Spleen (tissue), 11 donors: ENCODE results near the gene ARMC9. TPM values are rescaled to one million over a fixed set of nuclear protein-coding genes. Genes with fewer than 3 reads are reported as not detected.

Source experiments
- DNase-seq: peaks from one replicate; pipeline ENCODE4 v3.0.0-alpha.2; 2020
- H3K27ac ChIP-seq, 8 donors: fragments of 200-600 bp; sonication (generic) in 7 of 8; 1 replicate in 4 of 8; 2 replicates in 4 of 8; pipeline versions ENCODE4 v1.5.0 to v1.8.0; 2016 to 2021; ENCODE audit warnings: inconsistent platforms in 4 of 8, mild to moderate bottlenecking in 4 of 8, moderate library complexity in 1 of 8
- H3K27me3 ChIP-seq, 7 donors: fragments of 200-600 bp; sonication (generic) in 6 of 7; replicated peaks in 1 of 7; 1 replicate in 4 of 7; 2 replicates in 3 of 7; pipeline versions ENCODE4 v1.5.0 to v1.8.0; 2016 to 2021; ENCODE audit warnings: inconsistent platforms in 3 of 7, mild to moderate bottlenecking in 1 of 7
- H3K36me3 ChIP-seq, 6 donors: fragments of 200-600 bp; sonication (generic) in 5 of 6; 1 replicate in 4 of 6; 2 replicates in 2 of 6; pipeline versions ENCODE4 v1.5.0 to v1.8.0; 2016 to 2021; ENCODE audit warnings: inconsistent platforms in 2 of 6
- H3K4me1 ChIP-seq, 6 donors: fragments of 200-600 bp; sonication (generic) in 5 of 6; 1 replicate in 3 of 6; 2 replicates in 3 of 6; pipeline versions ENCODE4 v1.5.0 to v1.8.0; 2016 to 2021; ENCODE audit warnings: inconsistent platforms in 3 of 6
- H3K4me3 ChIP-seq, 8 donors: fragments of 200-600 bp; sonication (generic) in 7 of 8; 1 replicate in 4 of 8; 2 replicates in 4 of 8; pipeline versions ENCODE4 v1.5.0 to v1.8.0; 2016 to 2021; ENCODE audit warnings: inconsistent platforms in 4 of 8, mild to moderate bottlenecking in 4 of 8, moderate library complexity in 2 of 8
- H3K9me3 ChIP-seq, 8 donors: fragments of 200-600 bp; sonication (generic) in 7 of 8; 1 replicate in 4 of 8; 2 replicates in 4 of 8; pipeline versions ENCODE4 v1.5.0 to v1.8.0; 2016 to 2021; ENCODE audit warnings: inconsistent platforms in 4 of 8
- POLR2A ChIP-seq, 3 donors: fragments of 450-650 bp; IDR thresholded peaks; one replicate each; pipeline ENCODE4 v1.5.1; 2017; ENCODE audit warnings: antibody characterized with exemption in 3 of 3, mild to moderate bottlenecking in 1 of 3
- POLR2AphosphoS5 ChIP-seq, 3 donors: sonication (generic); formaldehyde crosslinking; IDR thresholded peaks; one replicate each; pipeline ENCODE4 v1.5.1; 2017; ENCODE audit warnings: antibody characterized with exemption in 3 of 3
- WGBS, 5 donors: extraction: QIAGEN DNeasy Blood & Tissue Kit in 3 of 5; methylation state at CpG; one replicate each; pipeline versions ENCODE4 v1.1.5 to v1.1.7; 2013 to 2018; 5-methylcytosine and 5-hydroxymethylcytosine counted together
- intact Hi-C: fragments of 100-400 bp; cut with DNase I; formaldehyde crosslinking; loops from one replicate; pipeline ENCODE4 v1.15.0; 2023; ENCODE audit warnings: low total_unique reads
- polyA plus RNA-seq, 3 donors: library from polyadenylated mRNA; stranded (reverse); fragments of 200-250 nt; gene quantifications; one replicate each; pipeline ENCODE4 v1.2.1, GENCODE V29; 2013
- total RNA-seq, 7 donors: library from RNA; depleted of rRNA in 3 of 7; stranded (reverse); fragments of >200 nt in 3 of 7; fragmentation: NEBNext Ultra II Directional in 4 of 7; extraction: Animal tissue kit (Norgen Biotek cat#: 25700) in 4 of 7; gene quantifications; one replicate each; pipeline versions ENCODE4 v1.1.0 to v1.2.1, GENCODE V29; 2016 to 2021
- TF ChIP-seq, protein P1 (sequence below), 11 experiments: fragments of 200-600 bp in 7 of 11; fragments of 450-650 bp in 4 of 11; sonication (generic) in 4 of 11; IDR thresholded peaks in 8 of 11; conservative IDR thresholded peaks in 3 of 11; 1 replicate in 7 of 11; 2 replicates in 4 of 11; pipeline versions ENCODE4 v1.4.0 to v1.8.0; 2016 to 2021; ENCODE audit warnings: antibody characterized with exemption in 11 of 11, inconsistent platforms in 4 of 11, mild to moderate bottlenecking in 1 of 11
- donor health status: healthy with polysubstance abuse.
- donor health status: DM: no; HTN: no; CAD: no; lungs with moderate emphysema.
- donor health status: DM: no; HTN: no; CAD: no.
- donor health status: Bipolar disorder and iron deficiency.
- donor health status: healthy.
- donor health status: DM: no; HTN: no; CAD: no.
- donor health status: DM: yes; HTN: yes; CAD: no.

The ARMC9 gene
- total and polyA plus RNA-seq, 10 donors, result 0.83 to 8.9 (median 4.7) TPM

DNA sequence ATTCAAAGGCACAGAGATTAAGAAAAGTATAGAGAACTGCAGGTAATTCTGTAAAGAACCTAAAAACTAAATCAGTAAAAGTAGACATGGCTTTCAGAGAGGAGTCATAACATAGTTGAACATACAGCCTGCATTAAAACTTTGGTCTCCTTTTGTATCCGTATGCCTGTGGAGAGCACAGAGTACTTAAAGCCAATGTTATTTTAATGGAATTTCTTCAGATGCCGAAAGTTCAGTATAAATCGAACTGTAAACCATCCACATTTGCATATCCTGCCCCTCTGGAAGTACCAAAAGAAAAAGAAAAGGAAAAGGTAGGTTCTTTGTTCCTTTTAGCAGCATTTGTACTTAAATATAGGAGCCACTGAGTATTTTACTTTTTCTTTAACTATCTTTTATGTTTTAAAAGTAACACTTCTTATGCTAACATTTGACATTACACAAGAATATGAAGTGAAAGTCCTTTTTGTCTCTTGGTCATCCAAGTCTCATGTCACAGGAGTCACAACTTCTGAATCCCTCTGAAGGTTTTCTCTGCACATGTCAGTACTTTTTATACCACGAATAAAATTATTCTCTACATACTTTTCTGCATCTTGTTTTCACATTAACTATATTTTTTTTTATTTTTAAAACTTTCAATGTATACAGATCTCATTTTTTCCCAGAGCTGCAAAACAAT, 34.9 kb upstream of the ARMC9 start:
- peaks cover 0 to 22% (median 8%) of the 10 kb centered on the region in 6 donors for H3K4me1 ChIP-seq
- DNase-seq, result no peak
- WGBS, 5 donors, result 96 to 97% (median 97%) methylated on average over 4 of the region's 4 CpGs
- intact Hi-C loops, result no loop called here
- no peaks in the 10 kb centered on the region for H3K9me3 ChIP-seq
- no peak overlapping the region for H3K4me3 ChIP-seq
- H3K36me3 ChIP-seq, result peaks cover 0 to 89% (median 30%) of the 10 kb centered on the region in 6 donors
- no peak for TF ChIP-seq POLR2A (IDR thresholded peaks at IDR 0.05)
- no peak for TF ChIP-seq POLR2AphosphoS5 (IDR thresholded peaks at IDR 0.05)
- TF ChIP-seq, protein P1, sequence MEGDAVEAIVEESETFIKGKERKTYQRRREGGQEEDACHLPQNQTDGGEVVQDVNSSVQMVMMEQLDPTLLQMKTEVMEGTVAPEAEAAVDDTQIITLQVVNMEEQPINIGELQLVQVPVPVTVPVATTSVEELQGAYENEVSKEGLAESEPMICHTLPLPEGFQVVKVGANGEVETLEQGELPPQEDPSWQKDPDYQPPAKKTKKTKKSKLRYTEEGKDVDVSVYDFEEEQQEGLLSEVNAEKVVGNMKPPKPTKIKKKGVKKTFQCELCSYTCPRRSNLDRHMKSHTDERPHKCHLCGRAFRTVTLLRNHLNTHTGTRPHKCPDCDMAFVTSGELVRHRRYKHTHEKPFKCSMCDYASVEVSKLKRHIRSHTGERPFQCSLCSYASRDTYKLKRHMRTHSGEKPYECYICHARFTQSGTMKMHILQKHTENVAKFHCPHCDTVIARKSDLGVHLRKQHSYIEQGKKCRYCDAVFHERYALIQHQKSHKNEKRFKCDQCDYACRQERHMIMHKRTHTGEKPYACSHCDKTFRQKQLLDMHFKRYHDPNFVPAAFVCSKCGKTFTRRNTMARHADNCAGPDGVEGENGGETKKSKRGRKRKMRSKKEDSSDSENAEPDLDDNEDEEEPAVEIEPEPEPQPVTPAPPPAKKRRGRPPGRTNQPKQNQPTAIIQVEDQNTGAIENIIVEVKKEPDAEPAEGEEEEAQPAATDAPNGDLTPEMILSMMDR (IDR thresholded peaks at IDR 0.05 in 8 of 11, conservative IDR thresholded peaks at IDR 0.05 in 3 of 11), result no peak
- no peak overlapping the region for H3K27ac ChIP-seq
- no peaks in the 10 kb centered on the region for H3K27me3 ChIP-seq

DNA sequence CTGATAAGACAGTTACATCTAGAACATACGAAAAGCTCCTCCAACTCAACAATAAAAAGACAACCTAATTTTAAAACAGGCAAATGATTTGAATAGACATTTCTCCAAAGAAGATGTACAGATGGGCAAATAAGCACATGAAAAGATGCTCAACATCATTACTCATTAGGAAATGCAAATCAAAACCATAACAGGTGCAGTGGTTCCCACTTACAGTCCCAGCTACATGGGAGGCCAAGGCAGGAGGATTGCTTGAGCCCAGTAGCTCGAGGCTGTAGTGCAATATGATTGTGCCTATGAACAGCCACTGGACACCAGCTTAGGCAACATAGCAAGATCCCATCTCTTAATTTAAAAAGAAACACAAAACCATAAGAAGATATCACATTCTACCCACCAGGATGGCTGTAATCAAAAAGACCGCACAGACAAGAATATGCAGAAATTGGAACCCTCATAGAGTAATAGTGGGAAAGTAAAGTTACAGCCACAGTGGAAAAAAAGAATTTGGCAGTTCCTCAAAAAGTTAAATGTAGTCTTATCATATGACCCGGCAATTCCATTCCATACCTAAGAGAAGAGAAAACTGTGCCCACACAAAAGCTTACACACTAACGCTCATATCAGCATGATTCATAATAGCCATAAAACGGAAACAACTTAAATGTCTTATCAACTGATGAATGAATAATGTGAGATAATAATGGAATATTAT, 30.5 kb upstream of the ARMC9 start:
- Histone ChIP-seq H3K9me3 (no peaks in the 10 kb centered on the region), H3K36me3 (peaks cover 0 to 99% (median 53%) of the 10 kb centered on the region in 6 donors), H3K27me3 (no peaks in the 10 kb centered on the region), H3K27ac (no peak overlapping the region), H3K4me3 (no peak overlapping the region), H3K4me1 (peaks cover 0 to 12% (median 0%) of the 10 kb centered on the region in 6 donors)
- no peak for DNase-seq
- TF ChIP-seq POLR2AphosphoS5 (IDR thresholded peaks at IDR 0.05) (no peak), POLR2A (IDR thresholded peaks at IDR 0.05) (no peak)
- TF ChIP-seq, protein P1 (IDR thresholded peaks at IDR 0.05 in 8 of 11, conservative IDR thresholded peaks at IDR 0.05 in 3 of 11), result no peak
- 83 to 88% (median 86%) methylated on average over 6 of the region's 6 CpGs for WGBS, 5 donors
- intact Hi-C loops, result no loop called here

DNA sequence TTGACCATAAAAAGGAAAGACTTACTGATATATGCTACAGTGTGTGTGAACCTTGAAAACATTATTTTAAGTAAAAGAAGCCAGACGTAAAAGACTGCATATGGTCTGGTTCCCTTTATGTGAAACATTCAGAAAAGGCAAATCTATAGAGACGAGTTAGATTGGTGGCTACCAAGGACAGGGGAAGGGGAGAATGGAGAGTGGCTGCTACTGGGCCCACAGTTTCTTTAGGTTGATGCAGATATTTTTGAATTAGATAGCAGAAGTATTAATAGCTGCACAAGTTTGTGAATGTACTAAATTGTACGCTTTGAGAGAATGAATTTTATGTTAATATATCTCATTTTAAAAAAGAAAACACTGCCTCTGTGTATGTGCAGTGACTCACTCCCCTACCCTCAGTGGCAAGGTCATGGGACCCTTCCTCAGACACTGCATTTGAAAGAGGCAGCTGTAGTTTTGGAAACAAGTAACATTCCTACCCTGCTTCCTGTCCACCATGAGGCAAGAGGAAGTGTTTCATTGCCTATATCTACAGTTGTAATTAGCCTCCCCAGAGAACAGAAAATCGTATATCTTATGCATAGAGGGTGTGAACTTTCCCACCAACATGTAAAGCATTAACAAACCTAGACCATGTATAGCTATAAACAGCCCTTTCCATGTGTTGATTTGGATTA, 29.8 kb upstream of the ARMC9 start:
- DNase-seq, result no peak
- 60 to 75% (median 69%) methylated on average over 4 of the region's 4 CpGs for WGBS, 5 donors
- H3K27me3 ChIP-seq, result no peaks in the 10 kb centered on the region
- no peak for TF ChIP-seq POLR2A (IDR thresholded peaks at IDR 0.05)
- TF ChIP-seq, protein P1 (IDR thresholded peaks at IDR 0.05 in 8 of 11, conservative IDR thresholded peaks at IDR 0.05 in 3 of 11), result no peak
- no peak for TF ChIP-seq POLR2AphosphoS5 (IDR thresholded peaks at IDR 0.05)
- no peak overlapping the region for H3K4me3 ChIP-seq
- peaks cover 0 to 12% (median 0%) of the 10 kb centered on the region in 6 donors for H3K4me1 ChIP-seq
- H3K27ac ChIP-seq, result no peak overlapping the region
- no peaks in the 10 kb centered on the region for H3K9me3 ChIP-seq
- peaks cover 0 to 99% (median 57%) of the 10 kb centered on the region in 6 donors for H3K36me3 ChIP-seq
- intact Hi-C loops, result no loop called here

DNA sequence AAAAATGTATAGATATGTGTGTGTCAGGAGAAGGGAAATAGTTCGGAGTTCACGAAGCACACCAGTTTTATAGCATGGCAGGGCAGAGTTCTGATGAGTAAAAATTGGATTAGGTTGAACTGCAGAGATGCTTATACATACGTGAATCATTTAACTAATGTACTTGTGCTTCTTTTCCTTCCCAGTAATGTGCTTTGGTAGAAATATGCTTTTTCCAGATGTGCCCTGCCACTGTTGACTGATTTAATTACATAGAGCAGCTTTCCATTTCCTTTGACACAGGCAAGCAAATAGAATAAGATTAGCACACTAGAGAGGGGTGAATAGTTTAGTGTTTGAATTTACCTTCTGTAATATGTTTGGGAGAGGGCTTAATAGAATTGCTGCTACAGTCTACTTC, 28.9 kb upstream of the ARMC9 start:
- no peak for DNase-seq
- 67 to 87% (median 80%) methylated on average over 3 of the region's 3 CpGs for WGBS, 5 donors
- Histone ChIP-seq H3K4me1 (peaks cover 0 to 20% (median 0%) of the 10 kb centered on the region in 6 donors), H3K27ac (no peak overlapping the region), H3K36me3 (peaks cover 0 to 98% (median 54%) of the 10 kb centered on the region in 6 donors), H3K27me3 (no peaks in the 10 kb centered on the region), H3K9me3 (no peaks in the 10 kb centered on the region), H3K4me3 (no peak overlapping the region)
- intact Hi-C loops, result no loop called here
- TF ChIP-seq POLR2A (IDR thresholded peaks at IDR 0.05), result no peak
